A549 (cell line): ENCODE measurements around the gene FGFR2.

Source experiments
- BHLHE40 ChIP-seq: IDR thresholded peaks from 2 replicates; pipeline ENCODE4 v1.6.1; 2012; ENCODE audit warnings: low read depth, low read length, inconsistent platforms
- CBX8 ChIP-seq: fragments of 200-600 bp; sonication (generic); IDR thresholded peaks from 2 replicates; pipeline ENCODE4 v1.6.1; 2016
- CTCF ChIP-seq: fragments of >200 bp; sonication (Bioruptor Twin); formaldehyde crosslinking; IDR thresholded peaks from 3 replicates; pipeline ENCODE4 v1.5.1; 2016
- EP300 ChIP-seq, 2 experiments: fragments of >200 bp; sonication (Bioruptor Twin); formaldehyde crosslinking; IDR thresholded peaks; 2 replicates in 1 of 2; 3 replicates in 1 of 2; pipeline ENCODE4 v1.6.1; 2016 to 2017
- JUNB ChIP-seq: fragments of >200 bp; sonication (Bioruptor Twin); formaldehyde crosslinking; IDR thresholded peaks from 2 replicates; pipeline ENCODE4 v1.6.1; 2016
- KDM1A ChIP-seq: fragments of 200-600 bp; sonication (generic); IDR thresholded peaks from 2 replicates; pipeline ENCODE4 v1.6.1; 2016; ENCODE audit warnings: low read depth, mild to moderate bottlenecking
- MAFK ChIP-seq: fragments of 450-650 bp; IDR thresholded peaks from 2 replicates; pipeline ENCODE4 v1.6.1; 2014; ENCODE audit not compliant: partially characterized antibody
- MAZ ChIP-seq: fragments of 150-350 bp; IDR thresholded peaks from 2 replicates; pipeline ENCODE4 v1.6.1; 2014; ENCODE audit warnings: antibody characterized with exemption, low read depth, low read length, borderline replicate concordance
- PHF8 ChIP-seq: fragments of 200-600 bp; sonication (generic); IDR thresholded peaks from 2 replicates; pipeline ENCODE4 v1.6.1; 2016; ENCODE audit warnings: low read depth, mild to moderate bottlenecking, antibody characterized with exemption, moderate library complexity, borderline replicate concordance
- POLR2A ChIP-seq: IDR thresholded peaks from 2 replicates; pipeline ENCODE4 v1.6.1; 2012; ENCODE audit warnings: mild to moderate bottlenecking, low read length
- POLR2AphosphoS2 ChIP-seq: conservative IDR thresholded peaks from 2 replicates; pipeline ENCODE4 v1.6.1; 2012; ENCODE audit warnings: low read length, improper control_type of control experiment, inconsistent platforms
- RAD21 ChIP-seq, 2 experiments: fragments of >200 bp in 1 of 2; sonication (Bioruptor Twin) in 1 of 2; formaldehyde crosslinking in 1 of 2; IDR thresholded peaks in 1 of 2; conservative IDR thresholded peaks in 1 of 2; 2 replicates in 1 of 2; 3 replicates in 1 of 2; pipeline ENCODE4 v1.6.1; 2012 to 2018; ENCODE audit warnings: inconsistent platforms in 1 of 2
- ZSCAN20 ChIP-seq: fragments of 250-450 bp; sonication (Bioruptor Pico); IDR thresholded peaks from 2 replicates; pipeline ENCODE4 v1.8.0; 2022; ENCODE audit warnings: mild to moderate bottlenecking, moderate library complexity

GRCh38 chr10:121618906-121619305 lies 20.7 kb upstream of the FGFR2 start:
- TF ChIP-seq ZSCAN20: no peak
- no peak for TF ChIP-seq BHLHE40
- no peak for TF ChIP-seq POLR2A
- TF ChIP-seq CTCF: no peak
- no peak for TF ChIP-seq CBX8
- no peak for TF ChIP-seq MAFK
- no peak for TF ChIP-seq RAD21 (conservative IDR thresholded peaks at IDR 0.05 in 1 of 2, IDR thresholded peaks at IDR 0.05 in 1 of 2)
- TF ChIP-seq MAZ: no peak
- TF ChIP-seq POLR2AphosphoS2: no peak
- no peak for TF ChIP-seq EP300 (IDR thresholded peaks at IDR 0.05)
- TF ChIP-seq JUNB: no peak
- TF ChIP-seq KDM1A: no peak
- TF ChIP-seq PHF8: no peak
